HepG2 (cell line): ENCODE results near the gene UHMK1. TPM values are rescaled to one million over a fixed set of nuclear protein-coding genes. Genes with fewer than 3 reads are reported as not detected.

Source experiments
- ATAC-seq: fragments of 200-7000 bp; cut with Tn5 transposase; 3 replicates; pipeline ENCODE4 v1.9.1; 2020; ENCODE audit warnings: mild to moderate bottlenecking, moderate library complexity
- BruUV-seq: library from RNA; stranded (reverse); fragments of 400-500 nt; replicated peaks from 2 replicates; lab custom pipeline; 2021; lab: Mats Ljungman, UMichigan
- CTCF ChIA-PET: fragments of 300-600 bp; formaldehyde crosslinking; extraction: SDS; loops from one replicate; lab custom pipeline; 2021; ENCODE audit warnings: low total read pairs, inconsistent platforms, low intra/inter-chr PET ratio; lab: Yijun Ruan, JAX
- POLR2A ChIA-PET: fragments of 350-600 bp; sonication (Branson Sonifier 250); formaldehyde crosslinking; loops from one replicate; lab custom pipeline; 2020; ENCODE audit warnings: antibody characterized with exemption, inconsistent platforms; lab: Yijun Ruan, JAX
- DNase-seq: peaks from one replicate; pipeline ENCODE4 v3.0.0-alpha.2; 2015; ENCODE audit warnings: low spot score
- FAIRE-seq: peaks from 3 replicates; lab custom pipeline; 2011; peaks lifted over from hg19 to GRCh38; lab: Jason Lieb, UNC
- H2AFZ ChIP-seq: one replicate; pipeline ENCODE4 v1.6.1; 2011; ENCODE audit warnings: low read length, inconsistent platforms
- H3K27ac ChIP-seq: fragments of 300-600 bp; 3 replicates; pipeline ENCODE4 v1.8.0; 2011; ENCODE audit warnings: mixed run types, mild to moderate bottlenecking, mixed read lengths, low read length, inconsistent platforms; ENCODE audit not compliant: insufficient read depth; ENCODE audit errors: extremely low read length
- H3K27me3 ChIP-seq, 2 experiments: fragments of 200-600 bp in 1 of 2; 2 replicates in 1 of 2; 3 replicates in 1 of 2; pipeline versions ENCODE4 v1.6.0 to v1.8.0; 2011; ENCODE audit warnings: low read length in 2 of 2, mild to moderate bottlenecking in 2 of 2, moderate library complexity in 2 of 2, inconsistent platforms in 1 of 2; ENCODE audit not compliant: insufficient read depth in 2 of 2, control insufficient read depth in 1 of 2
- H3K36me3 ChIP-seq, 2 experiments: fragments of 200-600 bp in 1 of 2; replicated peaks in 1 of 2; 2 replicates in 1 of 2; 3 replicates in 1 of 2; pipeline versions ENCODE4 v1.5.1 to v1.8.0; 2011; ENCODE audit warnings: low read length in 2 of 2, inconsistent platforms in 1 of 2; ENCODE audit not compliant: insufficient read depth in 2 of 2, control insufficient read depth in 1 of 2
- H3K4me1 ChIP-seq: 2 replicates; pipeline ENCODE4 v1.5.1; 2012; ENCODE audit warnings: low read length, inconsistent platforms; ENCODE audit not compliant: insufficient read depth
- H3K4me2 ChIP-seq: 2 replicates; pipeline ENCODE4 v1.6.0; 2011; ENCODE audit warnings: low read depth, low read length, inconsistent platforms
- H3K4me3 ChIP-seq, 3 experiments: fragments of 200-600 bp in 1 of 3; sonication (generic), shearing (Covaris generic) in 1 of 3; replicated peaks in 1 of 3; 2 replicates each; pipeline ENCODE4 v1.5.1; 2011 to 2016; ENCODE audit warnings: low read length in 3 of 3, inconsistent platforms in 2 of 3, low read depth in 2 of 3, mild to moderate bottlenecking in 2 of 3, control low read depth in 1 of 3, mixed read lengths in 1 of 3; ENCODE audit not compliant: insufficient read depth in 1 of 3
- H3K79me2 ChIP-seq: one replicate; pipeline ENCODE4 v1.6.1; 2011; ENCODE audit warnings: low read length, inconsistent platforms; ENCODE audit not compliant: insufficient read depth
- H3K9ac ChIP-seq: 2 replicates; pipeline ENCODE4 v1.6.0; 2011; ENCODE audit warnings: mild to moderate bottlenecking, low read depth, low read length, inconsistent platforms; ENCODE audit not compliant: insufficient read depth
- H3K9me3 ChIP-seq: 2 replicates; pipeline ENCODE4 v1.5.1; 2012; ENCODE audit warnings: mild to moderate bottlenecking, low read length
- H4K20me1 ChIP-seq: 2 replicates; pipeline ENCODE4 v1.6.0; 2011; ENCODE audit warnings: inconsistent platforms, mild to moderate bottlenecking, low read length, moderate library complexity; ENCODE audit not compliant: insufficient read depth
- ATM ChIP-seq: fragments of 450-650 bp; IDR thresholded peaks from 2 replicates; pipeline ENCODE4 v1.7.1; 2017; ENCODE audit warnings: mild to moderate bottlenecking, borderline replicate concordance
- ETV5 ChIP-seq: IDR thresholded peaks from 2 replicates; pipeline ENCODE4 v1.6.1; 2018; ENCODE audit warnings: missing biosample characterization, missing genetic modification reagents, inconsistent platforms, borderline replicate concordance
- HMGA1 ChIP-seq: sonication (generic); formaldehyde crosslinking; conservative IDR thresholded peaks from 2 replicates; pipeline ENCODE4 v1.4.0; 2020; ENCODE audit warnings: missing genetic modification reagents
- IRF2 ChIP-seq: IDR thresholded peaks from 2 replicates; pipeline ENCODE4 v1.6.1; 2018; ENCODE audit warnings: missing genetic modification reagents, missing compliant biosample characterization
- ISX ChIP-seq: sonication (generic); formaldehyde crosslinking; conservative IDR thresholded peaks from 2 replicates; pipeline ENCODE4 v1.5.0; 2020; ENCODE audit warnings: missing genetic modification reagents
- MAFF ChIP-seq: IDR thresholded peaks from 2 replicates; pipeline ENCODE4 v1.6.1; 2011; ENCODE audit warnings: low read depth, low read length, improper control_type of control experiment
- MIER3 ChIP-seq: IDR thresholded peaks from 2 replicates; pipeline ENCODE4 v1.6.1; 2016; ENCODE audit warnings: missing compliant biosample characterization, borderline replicate concordance
- NFE2 ChIP-seq: sonication (generic); formaldehyde crosslinking; IDR thresholded peaks from 2 replicates; pipeline ENCODE4 v1.4.0; 2020; ENCODE audit warnings: missing genetic modification reagents
- NR2C2 ChIP-seq: sonication (generic); formaldehyde crosslinking; IDR thresholded peaks from 2 replicates; pipeline ENCODE4 v1.4.0; 2020; ENCODE audit warnings: missing genetic modification reagents, mild to moderate bottlenecking, moderate library complexity, borderline replicate concordance
- SALL2 ChIP-seq: sonication (generic); formaldehyde crosslinking; IDR thresholded peaks from 2 replicates; pipeline ENCODE4 v1.8.1; 2023; ENCODE audit warnings: mild to moderate bottlenecking, missing genetic modification reagents, inconsistent platforms
- TCF12 ChIP-seq, 2 experiments: fragments of 450-650 bp in 1 of 2; sonication (generic) in 1 of 2; formaldehyde crosslinking in 1 of 2; IDR thresholded peaks; 2 replicates each; pipeline versions ENCODE4 v1.6.1 to v1.8.0; 2017 to 2022; ENCODE audit warnings: antibody characterized with exemption in 1 of 2, mild to moderate bottlenecking in 1 of 2, missing genetic modification reagents in 1 of 2, moderate library complexity in 1 of 2
- ZFX ChIP-seq: sonication (generic); formaldehyde crosslinking; IDR thresholded peaks from 2 replicates; pipeline ENCODE4 v1.4.0; 2020; ENCODE audit warnings: mild to moderate bottlenecking, low read depth, missing genetic modification reagents, moderate library complexity
- ZNF430 ChIP-seq: sonication (generic); formaldehyde crosslinking; IDR thresholded peaks from 2 replicates; pipeline ENCODE4 v1.9.0; 2021; ENCODE audit warnings: mild to moderate bottlenecking, missing genetic modification reagents
- ZNF501 ChIP-seq: sonication (generic); formaldehyde crosslinking; IDR thresholded peaks from 2 replicates; pipeline ENCODE4 v1.5.1; 2020; ENCODE audit warnings: mild to moderate bottlenecking, moderate library complexity, missing genetic modification reagents
- ZNF766 ChIP-seq: sonication (generic); formaldehyde crosslinking; IDR thresholded peaks from 2 replicates; pipeline ENCODE4 v1.5.0; 2020; ENCODE audit warnings: missing genetic modification reagents, borderline replicate concordance
- ZSCAN9 ChIP-seq: IDR thresholded peaks from 2 replicates; pipeline ENCODE4 v1.6.1; 2016; ENCODE audit warnings: borderline replicate concordance
- WGBS: methylation state at CpG from one replicate; pipeline ENCODE4 v1.1.6; 2017; ENCODE audit warnings: low lambda C conversion rate; 5-methylcytosine and 5-hydroxymethylcytosine counted together
- in situ Hi-C: cut with HindIII; loops from 2 replicates; pipeline ENCODE4 v1.10.0; 2017; ENCODE audit warnings: low pct_unique_long_range_greater_than_20kb; ENCODE audit not compliant: extremely low pct_ligation_motif_present
- intact Hi-C: fragments of 100-400 bp; cut with micrococcal nuclease; formaldehyde crosslinking; loops from one replicate; pipeline ENCODE4 v1.10.0; 2022; ENCODE audit not compliant: unreplicated experiment
- polyA plus RNA-seq, 8 experiments: library from polyadenylated mRNA; depleted of rRNA in 3 of 8; stranded (reverse) in 7 of 8; unstranded in 1 of 8; fragments of >200 nt; fragmentation: Illumina TruSeq in 4 of 8; extraction: Trizol in 4 of 8; gene quantifications; 2 replicates each; pipeline versions ENCODE4 v1.2.1 to v1.2.3, GENCODE V29; 2011 to 2016; ENCODE audit warnings: low read depth in 4 of 8, missing spikeins in 1 of 8, mixed read lengths in 1 of 8; ENCODE audit not compliant: insufficient read depth in 1 of 8
- total RNA-seq, 5 experiments: library from RNA; depleted of rRNA; stranded (reverse); fragments of >200 nt; fragmentation: Illumina TruSeq; extraction: Trizol; gene quantifications; 2 replicates each; pipeline ENCODE4 v1.2.3, GENCODE V29; 2016; ENCODE audit warnings: low read depth in 1 of 5
- TF ChIP-seq, protein P1 (sequence below): IDR thresholded peaks from 2 replicates; pipeline ENCODE4 v1.6.1; 2016; ENCODE audit warnings: low read depth
- TF ChIP-seq, protein P2 (sequence below): sonication (generic); formaldehyde crosslinking; IDR thresholded peaks from 2 replicates; pipeline ENCODE4 v1.5.1; 2020; ENCODE audit warnings: mild to moderate bottlenecking, missing genetic modification reagents, borderline replicate concordance

The UHMK1 gene
- total and polyA plus RNA-seq, 2 of the 13 experiments (the other 11 are each of a cell fraction or from before 2014, with no cell fraction given): 12.9 to 20.0 TPM

DNA sequence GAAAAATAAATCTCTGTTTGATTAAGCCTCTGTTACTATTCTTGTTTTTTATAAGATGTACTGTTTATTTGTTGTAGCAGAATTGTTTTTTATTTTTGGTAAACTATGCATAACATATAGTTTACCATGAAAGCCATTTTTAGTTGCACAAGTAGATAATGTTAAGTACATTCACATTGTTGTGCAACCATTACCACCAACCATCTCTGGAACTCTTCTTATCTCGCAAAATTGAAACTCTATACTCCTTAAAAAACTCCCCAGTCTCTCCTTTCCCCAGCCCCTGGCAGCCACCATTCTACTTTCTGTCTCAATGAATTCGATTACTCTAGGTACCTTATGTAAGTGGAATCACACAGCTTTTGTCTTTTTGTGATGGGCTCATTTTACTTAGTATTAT is 27.4 kb upstream of the UHMK1 start:
- ChIA-PET CTCF (no interaction called here), POLR2A (no interaction called here)
- 1% methylated on average over 2 of the region's 2 CpGs for WGBS
- H3K27me3 ChIP-seq: no peaks in the 10 kb centered on the region
- H3K79me2 ChIP-seq: no peaks in the 10 kb centered on the region
- DNase-seq (no peak), ATAC-seq (no peak), FAIRE-seq (no peak)
- no peaks in the 10 kb centered on the region for H4K20me1 ChIP-seq
- H3K27ac ChIP-seq: no peak overlapping the region
- TF ChIP-seq, protein P1, sequence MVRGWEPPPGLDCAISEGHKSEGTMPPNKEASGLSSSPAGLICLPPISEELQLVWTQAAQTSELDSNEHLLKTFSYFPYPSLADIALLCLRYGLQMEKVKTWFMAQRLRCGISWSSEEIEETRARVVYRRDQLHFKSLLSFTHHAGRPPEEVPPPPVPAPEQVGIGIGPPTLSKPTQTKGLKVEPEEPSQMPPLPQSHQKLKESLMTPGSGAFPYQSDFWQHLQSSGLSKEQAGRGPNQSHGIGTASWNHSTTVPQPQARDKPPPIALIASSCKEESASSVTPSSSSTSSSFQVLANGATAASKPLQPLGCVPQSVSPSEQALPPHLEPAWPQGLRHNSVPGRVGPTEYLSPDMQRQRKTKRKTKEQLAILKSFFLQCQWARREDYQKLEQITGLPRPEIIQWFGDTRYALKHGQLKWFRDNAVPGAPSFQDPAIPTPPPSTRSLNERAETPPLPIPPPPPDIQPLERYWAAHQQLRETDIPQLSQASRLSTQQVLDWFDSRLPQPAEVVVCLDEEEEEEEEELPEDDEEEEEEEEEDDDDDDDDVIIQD: no peak
- TF ChIP-seq ISX (CRISPR knock-in tag) (no peak), ZNF766 (CRISPR knock-in tag) (no peak)
- H3K9ac ChIP-seq: no peak overlapping the region
- BruUV-seq: no TSS peak
- in situ Hi-C loops: no loop called here
- H3K4me2 ChIP-seq: no peak overlapping the region
- no peak overlapping the region for H2AFZ ChIP-seq
- no peak overlapping the region for H3K4me3 ChIP-seq
- no peaks in the 10 kb centered on the region for H3K9me3 ChIP-seq
- intact Hi-C loops: no loop called here
- no peaks in the 10 kb centered on the region for H3K36me3 ChIP-seq
- no peaks in the 10 kb centered on the region for H3K4me1 ChIP-seq

DNA sequence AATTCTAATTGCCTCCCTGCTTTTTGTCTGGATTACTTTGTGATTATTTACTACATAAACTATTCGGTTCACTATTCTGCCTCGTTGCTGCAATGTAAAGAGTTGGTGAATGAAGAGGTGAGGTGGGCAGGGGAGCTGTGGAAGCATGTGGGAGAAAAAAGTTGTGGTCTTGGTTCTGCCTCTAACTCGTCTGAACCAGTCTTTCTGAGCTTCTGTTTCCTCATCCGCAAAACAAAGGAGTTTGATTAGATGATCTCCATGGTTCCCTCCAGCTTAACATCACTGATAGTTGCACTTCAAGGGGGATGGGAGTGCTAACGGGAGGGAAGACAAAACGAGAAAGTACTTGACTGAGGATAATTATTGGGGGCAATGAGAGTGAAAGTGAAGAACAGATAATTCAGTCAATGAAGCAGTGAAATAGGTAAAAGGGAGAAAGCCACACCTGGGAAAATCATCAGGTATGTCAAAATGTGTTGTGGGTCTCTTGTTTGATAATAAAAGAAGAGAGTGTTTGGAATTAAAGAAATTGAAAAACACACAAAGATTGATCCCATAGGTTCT is 26.2 kb upstream of the UHMK1 start:
- H3K9me3 ChIP-seq: no peaks in the 10 kb centered on the region
- no peaks in the 10 kb centered on the region for H3K27me3 ChIP-seq
- no peak overlapping the region for H3K4me3 ChIP-seq
- intact Hi-C loops: no loop called here
- 9% methylated on average over 6 of the region's 6 CpGs for WGBS
- H2AFZ ChIP-seq: no peak overlapping the region
- no peak for FAIRE-seq
- no peak overlapping the region for H3K27ac ChIP-seq
- no peaks in the 10 kb centered on the region for H3K4me1 ChIP-seq
- H4K20me1 ChIP-seq: no peaks in the 10 kb centered on the region
- H3K36me3 ChIP-seq: no peaks in the 10 kb centered on the region
- H3K4me2 ChIP-seq: no peak overlapping the region
- DNase-seq: no peak
- TF ChIP-seq TCF12 (IDR thresholded peaks at IDR 0.05) (no peak), TCF12 (CRISPR knock-in tag; IDR thresholded peaks at IDR 0.05) (no peak), ZNF501 (no peak), MIER3 (CRISPR knock-in tag) (no peak), HMGA1 (CRISPR knock-in tag) (no peak), ZSCAN9 (no peak), ETV5 (no peak), SALL2 (no peak), ZFX (CRISPR knock-in tag) (no peak), ZNF430 (CRISPR knock-in tag) (no peak), MAFF (no peak), ATM (no peak), IRF2 (CRISPR knock-in tag) (no peak), NR2C2 (CRISPR knock-in tag) (no peak), NFE2 (no peak)
- TF ChIP-seq, protein P2, sequence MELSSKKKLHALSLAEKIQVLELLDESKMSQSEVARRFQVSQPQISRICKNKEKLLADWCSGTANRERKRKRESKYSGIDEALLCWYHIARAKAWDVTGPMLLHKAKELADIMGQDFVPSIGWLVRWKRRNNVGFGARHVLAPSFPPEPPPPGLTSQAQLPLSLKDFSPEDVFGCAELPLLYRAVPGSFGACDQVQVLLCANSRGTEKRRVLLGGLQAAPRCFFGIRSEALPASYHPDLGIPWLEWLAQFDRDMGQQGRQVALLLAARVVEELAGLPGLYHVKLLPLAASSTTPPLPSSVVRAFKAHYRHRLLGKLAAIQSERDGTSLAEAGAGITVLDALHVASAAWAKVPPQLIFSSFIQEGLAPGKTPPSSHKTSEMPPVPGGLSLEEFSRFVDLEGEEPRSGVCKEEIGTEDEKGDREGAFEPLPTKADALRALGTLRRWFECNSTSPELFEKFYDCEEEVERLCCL: no peak
- in situ Hi-C loops: no loop called here
- CTCF ChIA-PET: no interaction called here
- no peak for ATAC-seq
- no peak overlapping the region for H3K9ac ChIP-seq
- POLR2A ChIA-PET: no interaction called here
- H3K79me2 ChIP-seq: no peaks in the 10 kb centered on the region
- no TSS peak for BruUV-seq
